Fibroblast of villous mesenchyme (primary cell): Measurements from ENCODE around the gene KRTAP10-10. TPM values are rescaled to one million over a fixed set of nuclear protein-coding genes. Genes with fewer than 3 reads are reported as not detected.
"Not testable (repeated sequence)": the region's sequence is repeated elsewhere in the genome, so short reads cannot be mapped to it uniquely, and the experiment has no call there.

Experiments
- DNase-seq: peaks from one replicate; pipeline ENCODE4 v3.0.0-alpha.2; 2010; ENCODE audit warnings: low read depth
- H3K4me3 ChIP-seq: 2 replicates; pipeline ENCODE4 v1.5.1; 2011; ENCODE audit warnings: low read depth, mild to moderate bottlenecking, low read length
- small RNA-seq: library from RNA; depleted of rRNA; stranded (forward); fragments of <200 nt; gene quantifications from one replicate; pipeline ENCODE3, GENCODE V24; 2012
- total RNA-seq: library from RNA; depleted of rRNA; stranded (reverse); fragments of >200 nt; gene quantifications from 2 replicates; pipeline ENCODE4 v1.2.3, GENCODE V29; 2012
- TF ChIP-seq, protein P1 (sequence below): IDR thresholded peaks from 2 replicates; pipeline ENCODE4 v1.5.1; 2012; ENCODE audit warnings: low read depth, mild to moderate bottlenecking, low read length; ENCODE audit not compliant: insufficient read depth

Gene KRTAP10-10
- total RNA-seq, 1 donor = not detected

DNA sequence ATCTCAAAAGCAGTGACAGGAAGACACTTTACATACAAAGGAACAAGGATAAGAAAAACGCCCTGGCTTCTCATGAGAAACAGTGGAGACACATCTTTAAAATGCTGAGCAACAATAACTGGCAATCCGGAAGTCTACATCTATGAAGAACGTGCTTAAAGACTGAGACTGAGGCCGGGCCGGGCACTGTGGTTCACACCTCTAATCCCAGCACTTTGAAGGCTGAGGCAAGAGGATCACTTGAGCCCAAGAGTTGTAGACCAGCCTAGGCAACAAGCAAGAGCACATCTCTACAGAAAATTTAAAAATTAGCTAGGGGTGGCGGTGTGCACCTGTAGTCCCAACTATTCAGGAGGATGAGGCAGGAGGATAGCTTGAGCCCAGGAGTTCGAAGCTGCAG lies 46.9 kb downstream of the KRTAP10-10 start:
- TF ChIP-seq, protein P1, sequence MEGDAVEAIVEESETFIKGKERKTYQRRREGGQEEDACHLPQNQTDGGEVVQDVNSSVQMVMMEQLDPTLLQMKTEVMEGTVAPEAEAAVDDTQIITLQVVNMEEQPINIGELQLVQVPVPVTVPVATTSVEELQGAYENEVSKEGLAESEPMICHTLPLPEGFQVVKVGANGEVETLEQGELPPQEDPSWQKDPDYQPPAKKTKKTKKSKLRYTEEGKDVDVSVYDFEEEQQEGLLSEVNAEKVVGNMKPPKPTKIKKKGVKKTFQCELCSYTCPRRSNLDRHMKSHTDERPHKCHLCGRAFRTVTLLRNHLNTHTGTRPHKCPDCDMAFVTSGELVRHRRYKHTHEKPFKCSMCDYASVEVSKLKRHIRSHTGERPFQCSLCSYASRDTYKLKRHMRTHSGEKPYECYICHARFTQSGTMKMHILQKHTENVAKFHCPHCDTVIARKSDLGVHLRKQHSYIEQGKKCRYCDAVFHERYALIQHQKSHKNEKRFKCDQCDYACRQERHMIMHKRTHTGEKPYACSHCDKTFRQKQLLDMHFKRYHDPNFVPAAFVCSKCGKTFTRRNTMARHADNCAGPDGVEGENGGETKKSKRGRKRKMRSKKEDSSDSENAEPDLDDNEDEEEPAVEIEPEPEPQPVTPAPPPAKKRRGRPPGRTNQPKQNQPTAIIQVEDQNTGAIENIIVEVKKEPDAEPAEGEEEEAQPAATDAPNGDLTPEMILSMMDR = no peak
- DNase-seq = no peak
- no peak overlapping the region for H3K4me3 ChIP-seq

DNA sequence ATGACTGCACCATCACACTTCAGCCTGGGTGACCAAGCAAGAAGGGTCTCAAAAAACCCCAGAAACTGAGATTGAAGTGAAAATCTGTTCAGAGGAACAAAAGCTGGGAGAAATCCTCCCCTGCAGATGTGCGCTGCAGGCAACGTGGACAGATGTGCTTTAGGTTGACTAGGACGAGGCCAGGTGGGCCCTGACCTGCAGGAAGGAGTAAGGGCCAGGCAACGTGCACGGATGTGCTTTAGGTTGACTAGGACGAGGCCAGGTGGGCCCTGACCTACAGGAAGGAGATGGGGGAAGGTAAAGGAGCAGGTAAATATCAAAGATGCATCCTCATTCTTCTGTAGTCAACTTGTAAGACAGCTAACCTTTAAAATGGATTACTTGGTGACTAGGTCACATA lies 47.3 kb downstream of the KRTAP10-10 start:
- TF ChIP-seq, protein P1 = no peak

DNA sequence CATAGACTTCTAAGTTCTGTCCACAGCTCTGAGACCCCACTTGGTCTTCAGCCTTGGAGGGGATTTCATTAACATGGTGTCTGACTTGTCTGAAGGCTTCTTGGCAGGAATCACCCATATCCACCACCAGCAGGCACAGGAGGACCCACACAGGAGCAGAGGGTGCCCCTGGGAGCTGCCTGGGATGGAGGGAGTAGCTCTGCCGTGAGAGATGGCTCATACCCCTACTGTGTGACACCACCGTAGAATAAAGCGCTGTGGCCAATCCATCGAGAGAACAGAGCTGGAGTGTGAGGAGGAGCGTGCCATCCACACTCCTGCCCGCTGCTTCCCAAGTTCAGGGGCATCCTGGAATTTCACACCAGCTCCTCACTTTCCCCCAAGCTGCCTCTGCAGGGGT lies 47.9 kb downstream of the KRTAP10-10 start:
- H3K4me3 ChIP-seq, DNase-seq: not testable (repeated sequence)

More for the DNA sequence above, 47.3 kb downstream of the KRTAP10-10 start:
- DNase-seq = no peak
- H3K4me3 ChIP-seq = no peak overlapping the region

DNA sequence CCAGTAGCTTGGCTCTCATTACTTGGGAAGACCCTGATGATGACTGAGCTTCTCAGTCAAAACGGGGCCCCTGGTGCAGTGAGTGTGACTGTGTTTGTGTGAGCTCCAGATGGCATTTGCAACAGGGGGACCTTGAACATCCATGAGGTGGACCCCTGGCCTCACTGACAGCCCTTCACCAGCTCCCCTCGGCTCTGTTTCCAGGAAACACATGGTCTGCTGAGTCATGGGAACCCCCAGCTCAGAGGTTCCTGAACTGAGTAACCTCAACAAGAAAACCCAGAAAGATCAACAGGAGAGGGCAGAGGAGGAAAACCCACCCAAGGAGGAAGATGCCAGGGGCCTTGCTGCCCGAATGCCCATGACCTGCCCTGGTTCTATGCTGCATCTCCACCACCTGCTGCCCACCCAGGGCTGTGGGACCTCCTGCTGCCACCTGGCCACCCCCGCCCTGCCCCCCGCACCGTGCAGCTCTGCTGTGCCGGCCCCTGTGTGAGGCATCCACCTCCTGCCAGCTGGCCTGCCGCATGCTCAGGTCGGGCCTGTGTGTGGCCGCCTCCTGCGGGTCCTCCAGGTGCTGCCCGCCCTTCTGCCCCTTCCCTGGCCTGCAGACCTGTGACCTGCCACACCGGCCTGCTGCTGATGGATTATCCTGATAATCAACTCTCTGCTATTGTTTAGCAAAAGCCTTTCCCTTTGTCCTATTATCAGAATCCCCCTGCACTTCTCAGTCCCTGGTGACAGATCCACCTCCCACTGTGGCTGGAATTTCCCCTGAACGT lies 49.0 kb downstream of the KRTAP10-10 start:
- no peak for DNase-seq
- TF ChIP-seq, protein P1 = no peak
- H3K4me3 ChIP-seq = no peak overlapping the region

DNA sequence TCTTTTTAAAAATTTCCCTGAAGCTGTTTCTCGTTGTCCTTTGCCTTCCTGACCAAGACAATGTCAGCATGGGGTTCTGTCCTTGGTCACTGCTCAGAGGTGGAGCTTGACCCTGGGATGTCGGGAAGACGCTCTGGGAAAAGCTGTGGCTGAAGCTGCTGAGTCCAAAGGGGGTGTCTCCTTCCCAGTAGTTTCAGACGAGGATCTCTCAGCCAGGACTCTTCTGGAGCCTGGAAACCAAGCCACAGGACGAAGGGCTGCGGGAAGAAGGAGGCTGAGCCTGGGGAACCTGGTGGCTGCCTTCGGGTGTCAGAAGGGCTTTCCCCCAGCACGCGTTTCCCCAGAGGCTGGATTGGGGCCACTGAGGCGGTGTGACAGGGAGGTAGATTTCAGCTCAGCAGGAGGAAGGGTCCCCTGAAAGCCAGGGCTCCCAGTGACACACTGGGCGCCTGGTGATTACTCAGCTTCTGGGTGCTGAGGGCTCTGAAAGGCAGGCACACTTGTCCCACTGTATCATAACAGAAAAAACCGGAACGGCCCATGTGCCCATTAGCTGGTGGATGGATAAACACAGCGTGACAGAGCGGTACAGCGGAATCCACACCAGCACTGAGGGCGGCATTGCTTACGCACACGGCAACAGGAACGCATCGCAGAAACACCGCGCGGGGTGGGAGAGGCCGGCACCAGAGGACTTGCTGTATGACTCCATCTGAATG lies 49.8 kb downstream of the KRTAP10-10 start:
- TF ChIP-seq, protein P1 = no peak
- no peak overlapping the region for H3K4me3 ChIP-seq
- DNase-seq = no peak

DNA sequence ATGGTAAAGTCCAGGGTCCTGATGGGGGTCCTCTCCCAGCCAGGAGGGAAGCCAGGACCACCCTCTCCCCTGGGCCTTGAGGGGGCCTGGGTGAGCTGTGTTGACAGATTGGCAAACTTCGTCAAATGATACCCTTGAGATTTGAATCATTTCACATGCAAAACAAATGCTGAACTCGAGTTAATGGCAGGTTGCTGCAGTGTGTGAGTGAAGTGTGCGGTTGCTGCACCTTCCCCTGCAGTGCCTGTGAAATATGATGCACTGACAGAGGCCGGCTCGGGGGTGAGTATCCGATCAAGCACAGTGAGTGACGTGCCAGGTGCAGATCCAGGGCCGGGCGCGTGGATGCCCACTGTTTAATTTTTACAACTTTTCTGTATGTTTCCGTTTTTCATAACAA lies 50.5 kb downstream of the KRTAP10-10 start:
- DNase-seq = no peak

More for the DNA sequence above, 50.5 kb downstream of the KRTAP10-10 start:
- no peak overlapping the region for H3K4me3 ChIP-seq
- TF ChIP-seq, protein P1 = no peak

Small RNA genes within 50 kb of the gene (small RNA-seq; reads per million reads assigned to genes)
- not detected for gene KRTAP12-6P

Other genes starting within 250 kb of the KRTAP10-10 start
- gene LRRC3, start 181.8 kb upstream of the KRTAP10-10 start, total RNA-seq = under 0.01 and 0.64 TPM in 2 replicates
- not detected in 2 replicates for gene KRTAP10-1, start 97.2 kb upstream of the KRTAP10-10 start, total RNA-seq
- not detected in 2 replicates for gene KRTAP10-2, start 85.9 kb upstream of the KRTAP10-10 start, total RNA-seq
- gene KRTAP10-3, start 78.6 kb upstream of the KRTAP10-10 start, total RNA-seq = not detected in 2 replicates
- not detected in 2 replicates for gene KRTAP10-4, start 63.6 kb upstream of the KRTAP10-10 start, total RNA-seq
- gene KRTAP10-5, start 56.8 kb upstream of the KRTAP10-10 start, total RNA-seq = not detected in 2 replicates
- not detected in 2 replicates for gene KRTAP10-6, start 44.9 kb upstream of the KRTAP10-10 start, total RNA-seq
- gene KRTAP10-7, start 36.8 kb upstream of the KRTAP10-10 start, total RNA-seq = not detected in 2 replicates
- not detected in 2 replicates for gene KRTAP10-8, start 25.3 kb upstream of the KRTAP10-10 start, total RNA-seq
- gene KRTAP10-9, start 10.3 kb upstream of the KRTAP10-10 start, total RNA-seq = not detected in 2 replicates
- gene KRTAP10-11, start 9.1 kb downstream of the KRTAP10-10 start, total RNA-seq = not detected in 2 replicates
- gene KRTAP12-4, start 17.3 kb downstream of the KRTAP10-10 start, total RNA-seq = not detected in 2 replicates
- gene KRTAP12-3, start 20.6 kb downstream of the KRTAP10-10 start, total RNA-seq = not detected in 2 replicates
- not detected in 2 replicates for gene KRTAP12-2, start 29.6 kb downstream of the KRTAP10-10 start, total RNA-seq
- gene KRTAP12-1, start 44.8 kb downstream of the KRTAP10-10 start, total RNA-seq = not detected in 2 replicates
- gene KRTAP10-12, start 59.8 kb downstream of the KRTAP10-10 start, total RNA-seq = not detected in 2 replicates
- under 0.01 TPM in 1 of 2 replicates, not detected in the other for gene TSPEAR, start 74.2 kb downstream of the KRTAP10-10 start, total RNA-seq
- gene UBE2G2, start 164.5 kb downstream of the KRTAP10-10 start, total RNA-seq = 86.7 and 88.5 TPM in 2 replicates
- gene SUMO3, start 180.7 kb downstream of the KRTAP10-10 start, total RNA-seq = 81.5 and 102 TPM in 2 replicates
- 201 and 245 TPM in 2 replicates for gene PTTG1IP, start 236.3 kb downstream of the KRTAP10-10 start, total RNA-seq